K562 (cell line): ENCODE data around the gene POLN. TPM values are rescaled to one million over a fixed set of nuclear protein-coding genes. Genes with fewer than 3 reads are reported as not detected.

Experiments used
- BRD4 ChIP-seq: fragments of 200-600 bp; sonication (generic); IDR thresholded peaks from 2 replicates; pipeline ENCODE4 v1.6.1; 2017; ENCODE audit warnings: inconsistent platforms
- DMBX1 ChIP-seq: fragments of 250-450 bp; sonication (Bioruptor Pico); IDR thresholded peaks from 2 replicates; pipeline ENCODE4 v1.8.0; 2022; ENCODE audit warnings: inconsistent platforms, mild to moderate bottlenecking, moderate library complexity, borderline replicate concordance
- ELK1 ChIP-seq: sonication (generic); formaldehyde crosslinking; IDR thresholded peaks from 2 replicates; pipeline ENCODE4 v1.8.1; 2022; ENCODE audit warnings: missing genetic modification reagents
- HNRNPLL ChIP-seq: fragments of 200-400 bp; formaldehyde crosslinking; IDR thresholded peaks from 2 replicates; pipeline ENCODE4 v1.6.1; 2017; ENCODE audit warnings: low read length, low read depth, mild to moderate bottlenecking; ENCODE audit not compliant: poor library complexity, severe bottlenecking
- JUND ChIP-seq, 2 experiments: IDR thresholded peaks; 2 replicates in 1 of 2; 3 replicates in 1 of 2; pipeline ENCODE4 v1.6.1; 2011; ENCODE audit warnings: borderline replicate concordance in 2 of 2, low read depth in 2 of 2, low read length in 2 of 2, improper control_type of control experiment in 1 of 2, missing biosample characterization in 1 of 2, missing genetic modification characterization in 1 of 2, missing genetic modification reagents in 1 of 2
- KDM2B ChIP-seq: fragments of 250-450 bp; sonication (Bioruptor Pico); IDR thresholded peaks from 2 replicates; pipeline ENCODE4 v1.8.0; 2021; ENCODE audit warnings: mild to moderate bottlenecking, moderate library complexity
- MAZ ChIP-seq, 2 experiments: fragments of 450-650 bp in 1 of 2; sonication (generic) in 1 of 2; formaldehyde crosslinking; IDR thresholded peaks in 1 of 2; conservative IDR thresholded peaks in 1 of 2; 2 replicates each; pipeline versions ENCODE4 v1.4.0 to v1.5.0; 2020; ENCODE audit warnings: mild to moderate bottlenecking in 1 of 2, missing genetic modification reagents in 1 of 2
- RBBP5 ChIP-seq: fragments of 200-600 bp; sonication (generic); IDR thresholded peaks from 2 replicates; pipeline ENCODE4 v1.6.1; 2012; ENCODE audit warnings: borderline replicate concordance, mild to moderate bottlenecking, low read length, control low read depth, inconsistent platforms; ENCODE audit not compliant: insufficient read depth, poor library complexity, severe bottlenecking
- RREB1 ChIP-seq: fragments of 250-450 bp; sonication (Bioruptor Pico); IDR thresholded peaks from 2 replicates; pipeline ENCODE4 v1.4.0; 2020
- THAP12 ChIP-seq: fragments of 250-450 bp; sonication (Bioruptor Pico); IDR thresholded peaks from 2 replicates; pipeline ENCODE4 v1.9.0; 2021; ENCODE audit warnings: mild to moderate bottlenecking, inconsistent platforms
- ZBTB49 ChIP-seq: sonication (generic); formaldehyde crosslinking; IDR thresholded peaks from 2 replicates; pipeline ENCODE4 v1.8.0; 2022; ENCODE audit warnings: missing genetic modification reagents, mild to moderate bottlenecking, borderline replicate concordance
- ZNF134 ChIP-seq: fragments of 250-450 bp; sonication (Bioruptor Pico); conservative IDR thresholded peaks from 2 replicates; pipeline ENCODE4 v1.4.0; 2020
- polyA plus RNA-seq, 8 experiments: library from polyadenylated mRNA; depleted of rRNA in 4 of 8; stranded (reverse) in 5 of 8; unstranded in 3 of 8; fragments of >200 nt; fragmentation: Nextera tagmentation in 2 of 8; fragmentation: Illumina TruSeq in 1 of 8; extraction: Ambion mirVana in 2 of 8; extraction: Trizol in 1 of 8; gene quantifications; 2 replicates each; pipeline versions ENCODE4 v1.2.1 to v1.2.3, GENCODE V29; 2011 to 2014; ENCODE audit warnings: inconsistent platforms in 1 of 8, missing spikeins in 1 of 8
- total RNA-seq, 7 experiments: library from RNA; depleted of rRNA in 6 of 7; stranded (reverse); fragments of >200 nt in 6 of 7; fragmentation: Illumina TruSeq in 2 of 7; extraction: Trizol in 2 of 7; gene quantifications; 2 replicates each; pipeline versions ENCODE4 v1.2.1 to v1.2.3, GENCODE V29; 2011 to 2021; ENCODE audit warnings: low replicate concordance in 1 of 7

POLN gene
- total and polyA plus RNA-seq, 9 of the 15 experiments (the other 6 are each of a cell fraction or from before 2014, with no cell fraction given), result 0.08 to 0.91 (median 0.32) TPM

GRCh38 chr4:2241410-2242353 is at the start of gene POLN, which contains the start of gene HAUS3 (continued):
- TF ChIP-seq BRD4, result no peak
- no peak for TF ChIP-seq ZNF134 (CRISPR knock-in tag)
- TF ChIP-seq ELK1 (CRISPR knock-in tag), result no peak
- TF ChIP-seq ZBTB49, result no peak
- peak; percentile 70 for TF ChIP-seq HNRNPLL
- 0 out of 2 replicates have a peak, but pooled peaks have one; percentile 20 for TF ChIP-seq RREB1
- TF ChIP-seq KDM2B (CRISPR knock-in tag), result no peak
- peak; percentile 90 for TF ChIP-seq RBBP5
- peak; percentile 65 for TF ChIP-seq JUND (IDR thresholded peaks at IDR 0.05; ENCODE audit: borderline replicate concordance, low read depth, low read length)
- no peak for TF ChIP-seq JUND (tag; IDR thresholded peaks at IDR 0.05; ENCODE audit: borderline replicate concordance, low read depth, low read length)
- TF ChIP-seq THAP12 (CRISPR knock-in tag), result peak; percentile 95
- no peak for TF ChIP-seq DMBX1 (CRISPR knock-in tag)
- TF ChIP-seq MAZ (CRISPR knock-in tag; conservative IDR thresholded peaks at IDR 0.05 in 1 of 2, IDR thresholded peaks at IDR 0.05 in 1 of 2), result peak in 1 of 2 experiments; percentile 79
